H9 (cell line): Measurements from ENCODE around the gene SBF1. TPM values are rescaled to one million over a fixed set of nuclear protein-coding genes. Genes with fewer than 3 reads are reported as not detected.

Experiments used
- DNase-seq: peaks from one replicate; pipeline ENCODE4 v3.0.0-alpha.2; 2017
- H2AFZ ChIP-seq: one replicate; pipeline ENCODE4 v1.6.1; 2013; ENCODE audit warnings: mild to moderate bottlenecking, low read length, control low read depth, moderate library complexity
- H2AK5ac ChIP-seq: 2 replicates; pipeline ENCODE4 v1.6.1; 2013; ENCODE audit warnings: low read length, control low read depth, mixed read lengths; ENCODE audit not compliant: insufficient read length
- H2BK120ac ChIP-seq: one replicate; pipeline ENCODE4 v1.6.1; 2013; ENCODE audit warnings: low read depth, mild to moderate bottlenecking, low read length, control low read depth, inconsistent platforms; ENCODE audit not compliant: poor library complexity, severe bottlenecking
- H2BK12ac ChIP-seq: 2 replicates; pipeline ENCODE4 v1.6.1; 2013; ENCODE audit warnings: low read length, control low read depth, mixed read lengths, low read depth; ENCODE audit not compliant: insufficient read length
- H2BK15ac ChIP-seq: 2 replicates; pipeline ENCODE4 v1.6.1; 2013; ENCODE audit warnings: low read depth, low read length, control low read depth
- H2BK20ac ChIP-seq: one replicate; pipeline ENCODE4 v1.6.1; 2013; ENCODE audit warnings: low read depth, mild to moderate bottlenecking, low read length, control low read depth, inconsistent platforms; ENCODE audit not compliant: poor library complexity, severe bottlenecking
- H2BK5ac ChIP-seq: 2 replicates; pipeline ENCODE4 v1.6.1; 2013; ENCODE audit warnings: low read length, control low read depth, mixed read lengths; ENCODE audit not compliant: insufficient read length
- H3K14ac ChIP-seq: 2 replicates; pipeline ENCODE4 v1.6.1; 2013; ENCODE audit warnings: low read length, control low read depth; ENCODE audit not compliant: insufficient read depth
- H3K18ac ChIP-seq: 2 replicates; pipeline ENCODE4 v1.6.1; 2013; ENCODE audit warnings: low read depth, mild to moderate bottlenecking, mixed read lengths, low read length, control low read depth; ENCODE audit not compliant: insufficient read length
- H3K23ac ChIP-seq: 2 replicates; pipeline ENCODE4 v1.6.1; 2013; ENCODE audit warnings: low read length, control low read depth, mixed read lengths, low read depth; ENCODE audit not compliant: insufficient read length
- H3K23me2 ChIP-seq: 2 replicates; pipeline ENCODE4 v1.6.1; 2013; ENCODE audit warnings: low read depth, mild to moderate bottlenecking, mixed read lengths, low read length, control low read depth; ENCODE audit not compliant: insufficient read length, poor library complexity, severe bottlenecking
- H3K27ac ChIP-seq: 2 replicates; pipeline ENCODE4 v1.5.1; 2013; ENCODE audit warnings: low read length, control low read depth, mixed read lengths, low read depth; ENCODE audit not compliant: insufficient read length
- H3K27me3 ChIP-seq: 2 replicates; pipeline ENCODE4 v1.6.1; 2013; ENCODE audit warnings: low read length, control low read depth, inconsistent platforms; ENCODE audit not compliant: insufficient read depth
- H3K4ac ChIP-seq: 2 replicates; pipeline ENCODE4 v1.6.1; 2013; ENCODE audit warnings: low read depth, mild to moderate bottlenecking, control low read depth, inconsistent platforms, low read length, moderate library complexity
- H3K4me1 ChIP-seq: 2 replicates; pipeline ENCODE4 v1.6.1; 2013; ENCODE audit warnings: low read length, control low read depth, inconsistent platforms; ENCODE audit not compliant: insufficient read depth
- H3K4me2 ChIP-seq: 2 replicates; pipeline ENCODE4 v1.6.1; 2013; ENCODE audit warnings: low read length, control low read depth, mixed read lengths; ENCODE audit not compliant: insufficient read length, insufficient read depth
- H3K56ac ChIP-seq: 2 replicates; pipeline ENCODE4 v1.6.1; 2013; ENCODE audit warnings: low read depth, mild to moderate bottlenecking, mixed read lengths, low read length, control low read depth; ENCODE audit not compliant: insufficient read length
- H3K79me1 ChIP-seq: 2 replicates; pipeline ENCODE4 v1.6.1; 2013; ENCODE audit warnings: low read depth, mild to moderate bottlenecking, moderate library complexity, low read length, control low read depth, inconsistent platforms; ENCODE audit not compliant: insufficient read depth, poor library complexity, severe bottlenecking
- H3K79me2 ChIP-seq: 2 replicates; pipeline ENCODE4 v1.6.1; 2013; ENCODE audit warnings: low read length, control low read depth, inconsistent platforms; ENCODE audit not compliant: insufficient read depth
- H3K9ac ChIP-seq: 2 replicates; pipeline ENCODE4 v1.6.1; 2013; ENCODE audit warnings: low read length, control low read depth, mixed read lengths; ENCODE audit not compliant: insufficient read length; ENCODE audit errors: extremely low read depth
- H3K9me3 ChIP-seq: one replicate; pipeline ENCODE4 v1.6.1; 2013; ENCODE audit warnings: low read depth, low read length, inconsistent platforms; ENCODE audit not compliant: control insufficient read depth
- H3T11ph ChIP-seq: one replicate; pipeline ENCODE4 v1.6.1; 2013; ENCODE audit warnings: mild to moderate bottlenecking, low read length, control low read depth, inconsistent platforms
- H4K20me1 ChIP-seq: one replicate; pipeline ENCODE4 v1.6.1; 2013; ENCODE audit not compliant: control insufficient read depth, insufficient read length, insufficient read depth
- H4K5ac ChIP-seq: 2 replicates; pipeline ENCODE4 v1.6.1; 2013; ENCODE audit warnings: low read depth, mild to moderate bottlenecking, mixed read lengths, low read length, control low read depth; ENCODE audit not compliant: insufficient read length
- H4K8ac ChIP-seq: replicated peaks from 2 replicates; pipeline ENCODE4 v1.6.1; 2013; ENCODE audit warnings: low read length, control low read depth, mixed read lengths, low read depth; ENCODE audit not compliant: insufficient read length
- H4K91ac ChIP-seq: 2 replicates; pipeline ENCODE4 v1.6.1; 2013; ENCODE audit warnings: low read depth, mild to moderate bottlenecking, moderate library complexity, mixed read lengths, low read length, control low read depth; ENCODE audit not compliant: insufficient read length
- H3K27ac Mint-ChIP-seq, 3 experiments: 2 replicates in 2 of 3; 3 replicates in 1 of 3; pipeline ENCODE4 v1.8.0; 2020 to 2021; ENCODE audit warnings: mixed read lengths in 3 of 3, mild to moderate bottlenecking in 1 of 3, moderate library complexity in 1 of 3
- H3K27me3 Mint-ChIP-seq: 2 replicates; pipeline ENCODE4 v1.8.0; 2021; ENCODE audit warnings: low read depth, mild to moderate bottlenecking, moderate library complexity, mixed read lengths
- H3K36me3 Mint-ChIP-seq, 3 experiments: 2 replicates in 2 of 3; 3 replicates in 1 of 3; pipeline ENCODE4 v1.8.0; 2020 to 2021; ENCODE audit warnings: low read depth in 3 of 3, mixed read lengths in 3 of 3; ENCODE audit not compliant: insufficient read depth in 1 of 3
- H3K4me1 Mint-ChIP-seq, 2 experiments: 2 replicates each; pipeline ENCODE4 v1.8.0; 2020; ENCODE audit warnings: mixed read lengths in 2 of 2
- H3K4me3 Mint-ChIP-seq, 2 experiments: 2 replicates in 1 of 2; 3 replicates in 1 of 2; pipeline ENCODE4 v1.8.0; 2020 to 2021; ENCODE audit warnings: mild to moderate bottlenecking in 2 of 2, mixed read lengths in 2 of 2, moderate library complexity in 1 of 2
- H3K9me3 Mint-ChIP-seq, 2 experiments: 2 replicates in 1 of 2; 3 replicates in 1 of 2; pipeline ENCODE4 v1.8.0; 2020; ENCODE audit warnings: mild to moderate bottlenecking in 2 of 2, mixed read lengths in 2 of 2, moderate library complexity in 1 of 2
- WGBS: extraction: QIAGEN DNeasy Blood & Tissue Kit; methylation state at CpG from one replicate; pipeline ENCODE4 v1.1.7; 2013; ENCODE audit warnings: missing lambda C conversion rate, low lambda C conversion rate, mixed read lengths; ENCODE audit not compliant: insufficient read length; ENCODE audit errors: extremely low coverage; 5-methylcytosine and 5-hydroxymethylcytosine counted together
- total RNA-seq: library from RNA; stranded (reverse); gene quantifications from 2 replicates; pipeline ENCODE4 v1.2.1, GENCODE V29; 2021
- TF ChIP-seq, protein P1 (sequence below): fragments of 200-600 bp; sonication (generic); conservative IDR thresholded peaks from 3 replicates; pipeline ENCODE4 v1.8.0; 2021; ENCODE audit warnings: antibody characterized with exemption, mild to moderate bottlenecking

Gene SBF1
- total RNA-seq, 1 experiment from 2014 or later, result 69.8 TPM

DNA sequence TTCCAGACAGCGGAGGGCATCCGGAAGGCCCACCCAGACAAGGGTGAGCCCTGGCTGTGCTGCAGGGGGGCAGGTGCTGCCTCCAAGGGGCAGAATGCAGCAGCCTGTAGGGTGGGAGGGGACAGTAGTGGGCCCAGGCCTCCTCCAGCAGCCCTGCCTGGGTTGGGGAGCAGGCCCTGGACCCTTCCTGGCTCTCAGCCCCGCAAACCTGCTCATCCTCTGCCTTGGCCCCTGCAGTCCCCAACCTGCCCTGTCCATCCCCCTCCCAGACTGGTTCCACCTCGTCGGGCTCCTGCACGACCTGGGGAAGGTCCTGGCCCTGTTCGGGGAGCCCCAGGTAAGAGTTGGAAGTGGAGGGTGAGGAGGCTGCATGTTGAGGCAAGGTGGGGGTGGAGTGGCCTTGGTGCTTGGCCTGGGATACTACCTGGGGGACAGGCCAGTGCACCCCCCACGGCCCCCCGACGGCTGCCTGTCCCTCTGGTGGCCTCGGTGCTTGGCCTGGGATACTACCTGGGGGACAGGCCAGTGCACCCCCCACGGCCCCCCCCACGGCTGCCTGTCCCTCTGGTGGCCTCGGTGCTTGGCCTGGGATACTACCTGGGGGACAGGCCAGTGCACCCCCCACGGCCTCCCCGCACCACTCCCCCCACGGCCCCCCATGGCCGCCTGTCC, 13.3 kb upstream of the SBF1 start:
- H2AK5ac ChIP-seq, result no peak overlapping the region
- no peaks in the 10 kb centered on the region for H3K79me2 ChIP-seq
- no peaks in the 10 kb centered on the region for H3K79me1 ChIP-seq
- H3K27ac Mint-ChIP-seq, result no peak overlapping the region
- no peak overlapping the region for H4K5ac ChIP-seq
- no peak overlapping the region for H3K27ac ChIP-seq
- H3K9me3 ChIP-seq, result no peaks in the 10 kb centered on the region
- no peak overlapping the region for H2BK120ac ChIP-seq
- H3K23ac ChIP-seq, result no peak overlapping the region
- no peaks in the 10 kb centered on the region for H4K20me1 ChIP-seq
- H3K56ac ChIP-seq, result no peak overlapping the region
- H3K14ac ChIP-seq, result no peak overlapping the region
- no peak overlapping the region for H3T11ph ChIP-seq
- H3K23me2 ChIP-seq, result no peaks in the 10 kb centered on the region
- H2BK20ac ChIP-seq, result no peak overlapping the region
- no peak overlapping the region for H2BK15ac ChIP-seq
- no peak overlapping the region for H2BK5ac ChIP-seq
- H2BK12ac ChIP-seq, result no peak overlapping the region
- H3K4me1 ChIP-seq, result no peaks in the 10 kb centered on the region
- H3K27me3 ChIP-seq, result no peaks in the 10 kb centered on the region
- H4K8ac ChIP-seq, result no peak overlapping the region
- H3K27me3 Mint-ChIP-seq, result peaks cover 6% of the 10 kb centered on the region
- no peak overlapping the region for H3K4ac ChIP-seq
- TF ChIP-seq, protein P1, sequence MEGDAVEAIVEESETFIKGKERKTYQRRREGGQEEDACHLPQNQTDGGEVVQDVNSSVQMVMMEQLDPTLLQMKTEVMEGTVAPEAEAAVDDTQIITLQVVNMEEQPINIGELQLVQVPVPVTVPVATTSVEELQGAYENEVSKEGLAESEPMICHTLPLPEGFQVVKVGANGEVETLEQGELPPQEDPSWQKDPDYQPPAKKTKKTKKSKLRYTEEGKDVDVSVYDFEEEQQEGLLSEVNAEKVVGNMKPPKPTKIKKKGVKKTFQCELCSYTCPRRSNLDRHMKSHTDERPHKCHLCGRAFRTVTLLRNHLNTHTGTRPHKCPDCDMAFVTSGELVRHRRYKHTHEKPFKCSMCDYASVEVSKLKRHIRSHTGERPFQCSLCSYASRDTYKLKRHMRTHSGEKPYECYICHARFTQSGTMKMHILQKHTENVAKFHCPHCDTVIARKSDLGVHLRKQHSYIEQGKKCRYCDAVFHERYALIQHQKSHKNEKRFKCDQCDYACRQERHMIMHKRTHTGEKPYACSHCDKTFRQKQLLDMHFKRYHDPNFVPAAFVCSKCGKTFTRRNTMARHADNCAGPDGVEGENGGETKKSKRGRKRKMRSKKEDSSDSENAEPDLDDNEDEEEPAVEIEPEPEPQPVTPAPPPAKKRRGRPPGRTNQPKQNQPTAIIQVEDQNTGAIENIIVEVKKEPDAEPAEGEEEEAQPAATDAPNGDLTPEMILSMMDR, result no peak
- no peak for DNase-seq
- no peak overlapping the region for H4K91ac ChIP-seq
- no peak overlapping the region for H3K4me2 ChIP-seq
- peaks cover 0 to 2% (median 0%) of the 10 kb centered on the region in 3 experiments; a peak in 1 of 7 replicates for H3K36me3 Mint-ChIP-seq
- no CpG with 5 or more reads among the region's 18 CpGs for WGBS
- H3K9me3 Mint-ChIP-seq, result peaks cover 0 to under 1% of the 10 kb centered on the region in 2 experiments; a peak in 1 of 5 replicates
- no peak overlapping the region for H3K9ac ChIP-seq
- no peak overlapping the region for H2AFZ ChIP-seq
- no peak overlapping the region for H3K18ac ChIP-seq
- no peak overlapping the region for H3K4me3 Mint-ChIP-seq
- peaks cover 3 to 6% of the 10 kb centered on the region in 2 experiments; a peak in 2 of 4 replicates for H3K4me1 Mint-ChIP-seq
